SK-N-SH treated with all-trans-retinoic acid at 6 μM for 48 hours (cell line): ENCODE measurements around the gene CFAP57.

Source experiments
- ARNTL ChIP-seq: fragments of 450-650 bp; formaldehyde crosslinking; IDR thresholded peaks from 2 replicates; pipeline ENCODE4 v1.5.0; 2020; ENCODE audit warnings: low read depth, mild to moderate bottlenecking, moderate library complexity, borderline replicate concordance
- ESRRG ChIP-seq: fragments of 250-450 bp; sonication (Bioruptor Pico); IDR thresholded peaks from 2 replicates; pipeline ENCODE4 v1.6.1; 2021; ENCODE audit warnings: mild to moderate bottlenecking
- GLIS3 ChIP-seq: fragments of 250-450 bp; sonication (Bioruptor Pico); IDR thresholded peaks from 2 replicates; pipeline ENCODE4 v1.5.0; 2020; ENCODE audit warnings: mild to moderate bottlenecking, moderate library complexity
- OSR1 ChIP-seq: fragments of 250-450 bp; sonication (Bioruptor Pico); IDR thresholded peaks from 2 replicates; pipeline ENCODE4 v1.8.0; 2022; ENCODE audit warnings: moderate library complexity, mild to moderate bottlenecking, inconsistent platforms
- PPARA ChIP-seq: fragments of 250-450 bp; sonication (Bioruptor Pico); IDR thresholded peaks from 2 replicates; pipeline ENCODE4 v1.5.0; 2020; ENCODE audit warnings: mild to moderate bottlenecking, borderline replicate concordance
- RARB ChIP-seq: fragments of 250-450 bp; sonication (Bioruptor Pico); IDR thresholded peaks from 2 replicates; pipeline ENCODE4 v1.8.0; 2021; ENCODE audit warnings: mild to moderate bottlenecking, moderate library complexity
- SNAI2 ChIP-seq: fragments of 250-450 bp; sonication (Bioruptor Pico); IDR thresholded peaks from 2 replicates; pipeline ENCODE4 v1.5.0; 2020; ENCODE audit warnings: mild to moderate bottlenecking, moderate library complexity
- TOX ChIP-seq: fragments of 250-450 bp; sonication (Bioruptor Pico); IDR thresholded peaks from 2 replicates; pipeline ENCODE4 v1.8.0; 2021; ENCODE audit warnings: mild to moderate bottlenecking, moderate library complexity, borderline replicate concordance
- ZFP30 ChIP-seq: fragments of 450-650 bp; formaldehyde crosslinking; IDR thresholded peaks from 2 replicates; pipeline ENCODE4 v1.5.0; 2022; ENCODE audit warnings: mild to moderate bottlenecking, moderate library complexity
- TF ChIP-seq, protein P1 (sequence below): fragments of 250-450 bp; sonication (Bioruptor Pico); IDR thresholded peaks from 2 replicates; pipeline ENCODE4 v1.5.1; 2021; ENCODE audit warnings: mild to moderate bottlenecking, moderate library complexity
- TF ChIP-seq, protein P2 (sequence below): fragments of 250-450 bp; sonication (Bioruptor Pico); IDR thresholded peaks from 2 replicates; pipeline ENCODE4 v1.5.0; 2020; ENCODE audit warnings: mild to moderate bottlenecking, moderate library complexity
- TF ChIP-seq, protein P3 (sequence below): fragments of 250-450 bp; sonication (Bioruptor Pico); IDR thresholded peaks from 2 replicates; pipeline ENCODE4 v1.5.1; 2020; ENCODE audit warnings: low read depth, mild to moderate bottlenecking, moderate library complexity
- TF ChIP-seq, protein P4 (sequence below): fragments of 250-450 bp; sonication (Bioruptor Pico); IDR thresholded peaks from 2 replicates; pipeline ENCODE4 v1.8.0; 2021; ENCODE audit warnings: low read depth, mild to moderate bottlenecking, moderate library complexity, borderline replicate concordance
- TF ChIP-seq, protein P5 (sequence below): fragments of 250-450 bp; sonication (Bioruptor Pico); IDR thresholded peaks from 2 replicates; pipeline ENCODE4 v1.8.0; 2020; ENCODE audit warnings: mild to moderate bottlenecking, moderate library complexity, borderline replicate concordance

DNA sequence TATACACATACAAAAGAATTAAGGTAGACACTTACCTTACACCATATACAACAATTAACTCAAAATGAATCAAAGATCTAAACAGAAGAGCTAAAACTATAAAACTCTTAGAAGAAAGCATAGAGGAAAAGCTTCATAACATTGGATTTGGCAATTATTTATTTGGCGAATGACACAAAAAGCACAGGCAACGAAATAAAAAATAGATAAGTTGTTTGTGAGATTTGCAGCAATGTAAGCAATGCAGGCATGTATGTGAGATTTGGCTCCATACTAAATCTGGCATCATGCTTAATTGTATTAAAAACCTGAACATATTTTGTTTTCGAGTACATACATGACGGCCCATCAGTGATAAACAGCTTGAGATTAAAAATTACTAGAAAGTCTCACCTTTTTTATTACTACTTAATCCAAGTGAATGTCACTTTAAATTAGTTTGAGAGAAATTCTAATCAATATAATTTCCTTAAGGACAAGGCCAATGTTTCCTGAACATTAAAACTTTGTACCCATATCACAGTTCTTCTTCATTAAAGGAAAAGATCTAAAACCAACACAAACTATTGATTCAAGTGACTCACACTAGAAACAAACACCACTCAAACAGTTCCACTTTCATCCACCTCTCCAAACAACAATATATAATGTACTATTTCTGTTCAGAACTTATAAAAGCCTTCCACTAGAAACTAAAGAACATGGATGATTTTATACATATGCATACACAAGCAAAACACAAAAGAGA lies 74.5 kb downstream of the CFAP57 start:
- TF ChIP-seq, protein P1, sequence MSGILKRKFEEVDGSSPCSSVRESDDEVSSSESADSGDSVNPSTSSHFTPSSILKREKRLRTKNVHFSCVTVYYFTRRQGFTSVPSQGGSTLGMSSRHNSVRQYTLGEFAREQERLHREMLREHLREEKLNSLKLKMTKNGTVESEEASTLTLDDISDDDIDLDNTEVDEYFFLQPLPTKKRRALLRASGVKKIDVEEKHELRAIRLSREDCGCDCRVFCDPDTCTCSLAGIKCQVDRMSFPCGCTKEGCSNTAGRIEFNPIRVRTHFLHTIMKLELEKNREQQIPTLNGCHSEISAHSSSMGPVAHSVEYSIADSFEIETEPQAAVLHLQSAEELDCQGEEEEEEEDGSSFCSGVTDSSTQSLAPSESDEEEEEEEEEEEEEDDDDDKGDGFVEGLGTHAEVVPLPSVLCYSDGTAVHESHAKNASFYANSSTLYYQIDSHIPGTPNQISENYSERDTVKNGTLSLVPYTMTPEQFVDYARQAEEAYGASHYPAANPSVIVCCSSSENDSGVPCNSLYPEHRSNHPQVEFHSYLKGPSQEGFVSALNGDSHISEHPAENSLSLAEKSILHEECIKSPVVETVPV (CRISPR knock-in tag): no peak
- TF ChIP-seq OSR1 (no peak), SNAI2 (CRISPR knock-in tag) (no peak), ZFP30 (CRISPR knock-in tag) (no peak), RARB (CRISPR knock-in tag) (no peak), ESRRG (CRISPR knock-in tag) (no peak), GLIS3 (CRISPR knock-in tag) (no peak), PPARA (no peak), ARNTL (CRISPR knock-in tag) (no peak), TOX (CRISPR knock-in tag) (no peak)
- TF ChIP-seq, protein P2, sequence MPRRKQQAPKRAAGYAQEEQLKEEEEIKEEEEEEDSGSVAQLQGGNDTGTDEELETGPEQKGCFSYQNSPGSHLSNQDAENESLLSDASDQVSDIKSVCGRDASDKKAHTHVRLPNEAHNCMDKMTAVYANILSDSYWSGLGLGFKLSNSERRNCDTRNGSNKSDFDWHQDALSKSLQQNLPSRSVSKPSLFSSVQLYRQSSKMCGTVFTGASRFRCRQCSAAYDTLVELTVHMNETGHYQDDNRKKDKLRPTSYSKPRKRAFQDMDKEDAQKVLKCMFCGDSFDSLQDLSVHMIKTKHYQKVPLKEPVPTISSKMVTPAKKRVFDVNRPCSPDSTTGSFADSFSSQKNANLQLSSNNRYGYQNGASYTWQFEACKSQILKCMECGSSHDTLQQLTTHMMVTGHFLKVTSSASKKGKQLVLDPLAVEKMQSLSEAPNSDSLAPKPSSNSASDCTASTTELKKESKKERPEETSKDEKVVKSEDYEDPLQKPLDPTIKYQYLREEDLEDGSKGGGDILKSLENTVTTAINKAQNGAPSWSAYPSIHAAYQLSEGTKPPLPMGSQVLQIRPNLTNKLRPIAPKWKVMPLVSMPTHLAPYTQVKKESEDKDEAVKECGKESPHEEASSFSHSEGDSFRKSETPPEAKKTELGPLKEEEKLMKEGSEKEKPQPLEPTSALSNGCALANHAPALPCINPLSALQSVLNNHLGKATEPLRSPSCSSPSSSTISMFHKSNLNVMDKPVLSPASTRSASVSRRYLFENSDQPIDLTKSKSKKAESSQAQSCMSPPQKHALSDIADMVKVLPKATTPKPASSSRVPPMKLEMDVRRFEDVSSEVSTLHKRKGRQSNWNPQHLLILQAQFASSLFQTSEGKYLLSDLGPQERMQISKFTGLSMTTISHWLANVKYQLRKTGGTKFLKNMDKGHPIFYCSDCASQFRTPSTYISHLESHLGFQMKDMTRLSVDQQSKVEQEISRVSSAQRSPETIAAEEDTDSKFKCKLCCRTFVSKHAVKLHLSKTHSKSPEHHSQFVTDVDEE (CRISPR knock-in tag): no peak
- TF ChIP-seq, protein P3, sequence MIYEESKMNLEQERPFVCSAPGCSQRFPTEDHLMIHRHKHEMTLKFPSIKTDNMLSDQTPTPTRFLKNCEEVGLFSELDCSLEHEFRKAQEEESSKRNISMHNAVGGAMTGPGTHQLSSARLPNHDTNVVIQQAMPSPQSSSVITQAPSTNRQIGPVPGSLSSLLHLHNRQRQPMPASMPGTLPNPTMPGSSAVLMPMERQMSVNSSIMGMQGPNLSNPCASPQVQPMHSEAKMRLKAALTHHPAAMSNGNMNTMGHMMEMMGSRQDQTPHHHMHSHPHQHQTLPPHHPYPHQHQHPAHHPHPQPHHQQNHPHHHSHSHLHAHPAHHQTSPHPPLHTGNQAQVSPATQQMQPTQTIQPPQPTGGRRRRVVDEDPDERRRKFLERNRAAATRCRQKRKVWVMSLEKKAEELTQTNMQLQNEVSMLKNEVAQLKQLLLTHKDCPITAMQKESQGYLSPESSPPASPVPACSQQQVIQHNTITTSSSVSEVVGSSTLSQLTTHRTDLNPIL: no peak
- TF ChIP-seq, protein P4, sequence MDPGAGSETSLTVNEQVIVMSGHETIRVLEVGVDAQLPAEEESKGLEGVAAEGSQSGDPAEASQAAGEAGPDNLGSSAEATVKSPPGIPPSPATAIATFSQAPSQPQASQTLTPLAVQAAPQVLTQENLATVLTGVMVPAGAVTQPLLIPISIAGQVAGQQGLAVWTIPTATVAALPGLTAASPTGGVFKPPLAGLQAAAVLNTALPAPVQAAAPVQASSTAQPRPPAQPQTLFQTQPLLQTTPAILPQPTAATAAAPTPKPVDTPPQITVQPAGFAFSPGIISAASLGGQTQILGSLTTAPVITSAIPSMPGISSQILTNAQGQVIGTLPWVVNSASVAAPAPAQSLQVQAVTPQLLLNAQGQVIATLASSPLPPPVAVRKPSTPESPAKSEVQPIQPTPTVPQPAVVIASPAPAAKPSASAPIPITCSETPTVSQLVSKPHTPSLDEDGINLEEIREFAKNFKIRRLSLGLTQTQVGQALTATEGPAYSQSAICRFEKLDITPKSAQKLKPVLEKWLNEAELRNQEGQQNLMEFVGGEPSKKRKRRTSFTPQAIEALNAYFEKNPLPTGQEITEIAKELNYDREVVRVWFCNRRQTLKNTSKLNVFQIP (CRISPR knock-in tag): no peak
- TF ChIP-seq, protein P5, sequence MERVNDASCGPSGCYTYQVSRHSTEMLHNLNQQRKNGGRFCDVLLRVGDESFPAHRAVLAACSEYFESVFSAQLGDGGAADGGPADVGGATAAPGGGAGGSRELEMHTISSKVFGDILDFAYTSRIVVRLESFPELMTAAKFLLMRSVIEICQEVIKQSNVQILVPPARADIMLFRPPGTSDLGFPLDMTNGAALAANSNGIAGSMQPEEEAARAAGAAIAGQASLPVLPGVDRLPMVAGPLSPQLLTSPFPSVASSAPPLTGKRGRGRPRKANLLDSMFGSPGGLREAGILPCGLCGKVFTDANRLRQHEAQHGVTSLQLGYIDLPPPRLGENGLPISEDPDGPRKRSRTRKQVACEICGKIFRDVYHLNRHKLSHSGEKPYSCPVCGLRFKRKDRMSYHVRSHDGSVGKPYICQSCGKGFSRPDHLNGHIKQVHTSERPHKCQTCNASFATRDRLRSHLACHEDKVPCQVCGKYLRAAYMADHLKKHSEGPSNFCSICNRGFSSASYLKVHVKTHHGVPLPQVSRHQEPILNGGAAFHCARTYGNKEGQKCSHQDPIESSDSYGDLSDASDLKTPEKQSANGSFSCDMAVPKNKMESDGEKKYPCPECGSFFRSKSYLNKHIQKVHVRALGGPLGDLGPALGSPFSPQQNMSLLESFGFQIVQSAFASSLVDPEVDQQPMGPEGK: no peak
